Cerebellar nuclear complex (tissue), 1 donor: ENCODE measurements around the gene NELFCD.
"Not testable (repeated sequence)": the region's sequence is repeated elsewhere in the genome, so short reads cannot be mapped to it uniquely, and the experiment has no call there.

Experiments
- DNase-seq, 2 experiments: peaks; one replicate each; lab custom pipeline; 2025; lab: John Stamatoyannopoulos, UW

NELFCD gene

GRCh38 chr20:59026904-59027740 is 46.1 kb downstream of the NELFCD start:
- DNase-seq: no peak

GRCh38 chr20:59027741-59028320 is 46.8 kb downstream of the NELFCD start:
- no peak for DNase-seq

GRCh38 chr20:59028812-59029211 is 47.8 kb downstream of the NELFCD start:
- no peak for DNase-seq

DNA sequence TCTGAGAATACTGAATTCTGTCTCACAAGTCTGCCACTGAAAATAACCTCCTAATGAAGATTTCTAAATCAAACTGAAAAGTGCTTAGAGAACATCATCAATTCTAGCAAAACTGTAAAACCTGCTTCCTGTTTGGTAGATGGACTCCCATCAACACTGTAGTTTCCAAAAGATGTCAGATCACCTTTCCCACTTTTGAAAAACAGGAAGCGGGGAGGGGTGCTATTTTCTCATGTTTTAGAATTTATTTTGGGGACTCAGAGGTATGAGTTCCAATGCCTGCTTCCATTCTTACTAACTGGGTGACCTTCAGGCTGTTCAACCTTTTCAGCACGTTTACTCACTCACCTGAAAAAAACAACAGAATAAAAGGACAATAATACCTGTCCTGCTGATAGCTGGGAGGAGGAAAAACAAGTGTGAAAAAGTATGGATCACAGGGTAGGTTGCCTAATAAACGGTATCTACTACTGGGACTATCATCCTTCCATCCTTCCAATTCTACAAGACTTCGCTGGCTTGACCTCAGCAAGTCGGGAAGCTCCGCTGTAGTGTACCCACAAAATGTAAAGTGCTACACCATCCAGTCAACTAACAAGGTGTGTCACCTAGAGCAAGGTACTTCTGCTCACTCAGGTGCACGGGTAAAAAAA is 50.0 kb downstream of the NELFCD start:
- no peak for DNase-seq

DNA sequence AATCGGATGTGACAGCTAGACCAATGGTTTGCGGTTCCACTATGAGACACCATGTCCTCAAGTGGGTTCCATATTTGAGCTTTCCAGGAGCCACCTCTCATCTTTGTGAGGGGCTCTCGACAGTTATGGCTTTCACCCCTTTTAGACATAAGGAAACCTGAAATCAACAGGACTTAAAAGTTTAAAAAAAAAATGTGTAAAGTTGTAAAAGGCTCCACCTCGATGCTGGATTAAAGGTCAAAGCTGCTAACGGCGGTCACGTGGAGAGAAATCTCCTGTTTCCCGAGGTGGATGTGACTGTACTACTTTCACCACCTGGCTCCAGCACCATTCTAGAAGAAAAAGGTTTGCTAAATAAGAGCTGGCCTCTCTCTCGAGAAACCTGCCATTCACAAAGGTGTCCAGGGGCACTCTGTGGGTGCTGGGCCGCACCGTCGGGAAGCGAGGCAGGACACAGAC is 50.5 kb downstream of the NELFCD start:
- no peak for DNase-seq

GRCh38 chr20:59032023-59032712 is 51.1 kb downstream of the NELFCD start, which contains the start of gene ATP5F1E:
Gene ATP5F1E (minus strand): TSS chr20:59032335. CDS start chr20:59032251, 84 bp downstream.
- peak; percentile 74 to 76 for DNase-seq

DNA sequence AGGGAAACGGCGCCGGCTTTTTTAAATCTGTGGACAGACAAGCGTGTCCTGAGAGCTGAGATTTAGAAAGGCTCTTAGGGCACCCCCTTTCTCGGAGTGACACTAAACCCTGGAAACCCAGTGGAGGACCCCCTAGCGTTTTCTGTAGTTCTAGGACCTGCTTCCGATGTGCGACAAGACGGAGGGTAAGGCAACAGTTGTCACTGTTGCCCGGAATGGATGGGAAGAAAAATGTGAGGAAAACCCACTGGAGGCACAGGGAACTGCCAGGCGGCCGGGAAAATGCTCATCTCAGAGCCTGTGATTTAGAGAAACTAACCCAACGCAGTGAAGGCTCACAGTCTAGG is 51.6 kb downstream of the NELFCD start:
- DNase-seq: no peak

DNA sequence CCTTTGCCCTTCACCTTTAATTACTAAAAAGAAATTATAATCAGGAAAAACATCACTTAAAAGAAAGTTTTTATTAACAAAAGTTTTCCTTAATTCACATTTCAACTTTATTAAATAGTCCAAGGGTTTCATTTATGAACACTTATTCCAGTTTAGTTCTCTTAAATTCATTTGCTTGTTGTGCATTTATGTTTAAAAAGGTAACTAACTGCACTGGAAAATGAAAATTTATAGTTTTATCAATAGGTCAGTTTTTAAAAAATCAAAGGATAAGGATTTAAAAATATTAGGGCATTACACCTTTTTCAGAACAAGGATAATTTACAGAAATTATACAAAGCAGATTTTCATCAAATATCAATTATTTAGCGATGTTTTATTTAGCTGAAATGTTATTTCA is 52.0 kb downstream of the NELFCD start:
- DNase-seq: no peak

DNA sequence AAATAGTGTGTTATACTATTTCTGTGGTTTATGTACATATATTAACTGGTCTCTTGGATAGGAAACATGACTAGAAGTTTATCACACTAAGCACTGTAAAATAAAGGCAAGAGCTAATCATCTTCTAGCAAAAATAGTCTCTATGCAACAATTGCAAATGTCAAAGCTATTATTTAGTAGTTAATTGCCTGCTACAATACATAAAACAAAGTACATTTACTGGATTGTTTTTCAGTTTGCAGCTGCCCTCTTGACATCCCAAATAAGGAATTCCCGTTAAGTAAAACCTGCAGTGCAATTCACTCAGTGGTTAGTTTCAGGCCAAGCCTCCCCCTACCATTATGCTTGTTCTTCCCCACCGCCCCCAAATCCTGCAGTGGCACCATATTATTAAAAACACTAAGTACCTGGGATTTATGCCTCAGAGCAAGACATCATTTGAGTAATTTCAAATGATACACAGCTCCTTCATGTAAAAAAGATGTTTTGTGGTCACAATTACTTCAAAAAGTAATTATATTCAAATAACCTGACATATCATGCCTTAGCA is 52.6 kb downstream of the NELFCD start:
- DNase-seq: no peak

DNA sequence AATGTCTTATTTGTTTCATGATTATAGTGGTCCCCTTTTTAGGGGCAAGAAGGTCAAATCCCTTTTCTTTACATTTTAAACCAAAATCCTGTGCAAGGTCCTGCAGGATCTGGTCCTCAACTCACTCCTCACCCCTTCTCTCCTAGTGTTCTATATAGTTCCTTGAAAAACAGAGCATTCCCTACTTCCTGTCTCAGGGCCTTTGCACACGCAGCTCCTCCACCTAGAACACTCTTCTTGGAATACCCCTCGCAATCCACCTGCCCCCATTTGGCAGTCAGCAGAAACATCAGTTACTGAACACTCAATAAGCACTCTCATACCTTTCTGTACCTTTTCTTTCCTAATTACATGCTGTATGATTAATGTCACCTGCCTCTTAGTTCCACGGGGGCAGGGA is 54.3 kb downstream of the NELFCD start:
- no peak for DNase-seq

GRCh38 chr20:59037386-59037785 is 56.3 kb downstream of the NELFCD start:
- DNase-seq: no peak

GRCh38 chr20:59039233-59039632 is 58.2 kb downstream of the NELFCD start:
- no peak for DNase-seq

- no peak for DNase-seq
These were observed 59.6 kb downstream of the NELFCD start for GRCh38 chr20:59040667-59041066.

DNA sequence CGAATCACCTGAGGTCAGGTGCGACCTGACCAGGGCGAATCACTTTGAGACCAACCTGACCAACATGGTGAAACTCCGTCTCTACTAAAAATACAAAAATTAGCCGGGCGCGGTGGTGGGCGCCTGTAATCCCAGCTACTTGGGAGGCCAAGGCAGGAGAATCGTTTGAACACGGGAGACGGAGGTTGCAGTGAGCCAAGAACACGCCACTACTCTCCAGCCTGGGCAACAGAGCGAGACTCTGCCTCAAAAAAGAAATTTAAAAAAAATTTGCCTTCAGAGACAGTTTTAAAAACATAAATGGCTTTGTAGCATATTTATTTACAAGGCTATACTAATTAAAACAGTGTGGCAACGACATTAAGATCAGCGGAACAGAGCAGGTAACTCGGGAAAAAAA is 60.4 kb downstream of the NELFCD start:
- not testable (repeated sequence) for DNase-seq

- no peak for DNase-seq
These were observed 61.2 kb downstream of the NELFCD start, which contains the start of gene PRELID3B for GRCh38 chr20:59042151-59042795. Gene PRELID3B (minus strand): TSS chr20:59042786. CDS start chr20:59042730, 56 bp downstream.

GRCh38 chr20:59042796-59043631 is 62.0 kb downstream of the NELFCD start:
- peak in 1 of 2 experiments; percentile 41 for DNase-seq

DNA sequence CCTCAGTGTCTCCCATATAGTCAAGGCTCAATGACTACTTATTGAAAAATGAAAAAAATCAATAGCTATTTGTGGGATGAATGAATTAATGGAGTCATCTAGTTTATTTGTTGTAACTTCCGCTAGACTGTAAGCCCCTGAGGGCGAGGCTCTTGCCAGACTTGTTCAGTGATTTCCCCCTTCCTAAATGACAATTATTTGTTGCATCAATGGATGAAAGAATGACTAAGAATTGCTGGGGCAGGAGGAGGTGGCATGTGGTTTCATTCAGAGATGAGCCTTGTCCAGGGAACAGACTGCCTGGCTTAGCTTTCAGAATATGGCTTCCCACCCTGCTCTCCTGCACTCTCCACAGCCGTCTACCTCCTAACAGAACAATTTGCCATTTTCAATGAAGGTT is 62.6 kb downstream of the NELFCD start:
- no peak for DNase-seq

- no peak for DNase-seq
These were observed 63.2 kb downstream of the NELFCD start for GRCh38 chr20:59044295-59044694.
